ENCODE measurements around the gene CIAO3. TPM values are rescaled to one million over a fixed set of nuclear protein-coding genes. Genes with fewer than 3 reads are reported as not detected.

Gene CIAO3
- total RNA-seq, 1 experiment from 2014 or later: 21.9 TPM

DNA sequence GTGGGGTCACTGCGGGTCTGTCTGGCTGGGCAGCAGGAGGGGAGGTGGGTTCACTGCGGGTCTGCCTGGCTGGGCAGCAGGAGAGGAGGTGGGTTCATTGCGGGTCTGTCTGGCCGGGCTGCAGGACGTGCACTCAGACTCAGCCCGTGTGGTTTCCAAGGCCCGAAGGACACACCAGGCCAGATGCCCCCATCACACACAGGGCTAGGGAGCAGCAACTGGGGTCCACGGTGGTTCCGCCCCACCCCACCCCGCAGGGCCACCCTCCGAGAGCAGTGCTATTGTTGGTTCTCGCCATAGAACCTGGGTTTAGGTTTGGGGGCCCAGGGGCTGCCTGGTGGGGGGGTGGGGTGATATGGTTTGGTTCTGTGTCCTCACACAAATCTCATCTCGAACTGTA, 5.8 kb upstream of the CIAO3 start:
- Histone ChIP-seq H2BK15ac (ENCODE audit: low read depth, low read length) (no peak overlapping the region), H3K79me1 (ENCODE audit: insufficient read depth, low read depth, low read length, poor library complexity, severe bottlenecking) (no peaks in the 10 kb centered on the region), H3K14ac (ENCODE audit: insufficient read depth, low read length) (no peak overlapping the region), H2BK120ac (ENCODE audit: low read depth, low read length, poor library complexity, severe bottlenecking) (no peak overlapping the region), H2BK20ac (ENCODE audit: low read depth, low read length, poor library complexity, severe bottlenecking) (no peak overlapping the region), H3K4ac (ENCODE audit: low read depth, low read length) (no peak overlapping the region), H2AFZ (ENCODE audit: low read length) (no peak overlapping the region), H4K8ac (replicated peaks; ENCODE audit: insufficient read length, low read depth, low read length) (no peak overlapping the region), H2BK5ac (ENCODE audit: insufficient read length, low read length) (no peak overlapping the region), H4K5ac (ENCODE audit: insufficient read length, low read depth, low read length) (no peak overlapping the region), H3K4me2 (ENCODE audit: insufficient read depth, insufficient read length, low read length) (no peak overlapping the region), H3K23ac (ENCODE audit: insufficient read length, low read depth, low read length) (no peak overlapping the region), H3K27ac (ENCODE audit: insufficient read length, low read depth, low read length) (no peak overlapping the region), H3K27me3 (ENCODE audit: insufficient read depth, low read length) (no peaks in the 10 kb centered on the region), H4K91ac (ENCODE audit: insufficient read length, low read depth, low read length) (no peak overlapping the region), H3K9ac (ENCODE audit: extremely low read depth, insufficient read length, low read length) (no peak overlapping the region), H3K9me3 (ENCODE audit: control insufficient read depth, low read depth, low read length) (no peaks in the 10 kb centered on the region), H3K4me1 (ENCODE audit: insufficient read depth, low read length) (no peaks in the 10 kb centered on the region), H2BK12ac (ENCODE audit: insufficient read length, low read depth, low read length) (no peak overlapping the region), H3K18ac (ENCODE audit: insufficient read length, low read depth, low read length) (no peak overlapping the region), H3K56ac (ENCODE audit: insufficient read length, low read depth, low read length) (no peak overlapping the region), H2AK5ac (ENCODE audit: insufficient read length, low read length) (no peak overlapping the region), H3T11ph (ENCODE audit: low read length) (no peak overlapping the region), H4K20me1 (ENCODE audit: control insufficient read depth, insufficient read depth, insufficient read length) (no peaks in the 10 kb centered on the region), H3K79me2 (ENCODE audit: insufficient read depth, low read length) (no peaks in the 10 kb centered on the region), H3K23me2 (ENCODE audit: insufficient read length, low read depth, low read length, poor library complexity, severe bottlenecking) (no peaks in the 10 kb centered on the region)
- H3K27me3 Mint-ChIP-seq (ENCODE audit: low read depth): peaks cover 5% of the 10 kb centered on the region
- DNase-seq: no peak
- no peak for TF ChIP-seq CTCF (conservative IDR thresholded peaks at IDR 0.05)
- H3K4me3 Mint-ChIP-seq: no peak overlapping the region
- H3K27ac Mint-ChIP-seq: no peak overlapping the region
- no CpG with 5 or more reads among the region's 13 CpGs for WGBS (ENCODE audit: extremely low coverage, insufficient read length, low lambda C conversion rate)
- no peaks in the 10 kb centered on the region for H3K9me3 Mint-ChIP-seq
- H3K36me3 Mint-ChIP-seq (ENCODE audit: insufficient read depth in 1 of 3, low read depth in 3 of 3): no peaks in the 10 kb centered on the region
- peaks cover 9 to 17% of the 10 kb centered on the region in 2 experiments for H3K4me1 Mint-ChIP-seq

Measured in H9 (cell line).